ENCODE results near the gene SLC4A7. TPM values are rescaled to one million over a fixed set of nuclear protein-coding genes. Genes with fewer than 3 reads are reported as not detected.

Gene SLC4A7
- total and polyA plus RNA-seq, 10 of the 15 experiments (the other 5 are each of a cell fraction or from before 2014, with no cell fraction given) = 4.4 to 41.4 (median 18.3) TPM

GRCh38 chr3:27483117-27484014 lies 818 bp downstream of the SLC4A7 start (continued):
- TF ChIP-seq CBX3 (IDR thresholded peaks at IDR 0.05; ENCODE audit: borderline replicate concordance, low read depth) (no peak), EED (IDR thresholded peaks at IDR 0.05; ENCODE audit: low read depth) (0 out of 2 replicates have a peak, but pooled peaks have one; percentile 18), MTA2 (IDR thresholded peaks at IDR 0.05; ENCODE audit: low read depth) (peak; percentile 23; the same call in 1 of the 2 replicates), SPI1 (IDR thresholded peaks at IDR 0.05; ENCODE audit: borderline replicate concordance, insufficient read depth, low read depth, low read length) (no peak), RAD51 (IDR thresholded peaks at IDR 0.05) (no peak), CREB1 (IDR thresholded peaks at IDR 0.05; ENCODE audit: low read depth) (no peak), REST (IDR thresholded peaks at IDR 0.05; ENCODE audit: low read depth, low read length) (no peak), PBX3 (IDR thresholded peaks at IDR 0.05; ENCODE audit: insufficient replicate concordance, low read depth, low read length) (no peak), POU2F2 (IDR thresholded peaks at IDR 0.05; ENCODE audit: borderline replicate concordance, low read depth, low read length) (0 out of 3 replicates have a peak, but pooled peaks have one; percentile 32), SMC3 (IDR thresholded peaks at IDR 0.05; ENCODE audit: borderline replicate concordance, low read length) (no peak), HCFC1 (IDR thresholded peaks at IDR 0.05; ENCODE audit: low read length) (no peak), NKRF (conservative IDR thresholded peaks at IDR 0.05) (peak; percentile 60), RELB (IDR thresholded peaks at IDR 0.05; ENCODE audit: low read depth) (peak; percentile 39; the same call in 1 of the 2 replicates), NBN (IDR thresholded peaks at IDR 0.05) (peak; percentile 78; the same call in 1 of the 2 replicates), ZBED1 (IDR thresholded peaks at IDR 0.05; ENCODE audit: borderline replicate concordance) (no peak), POLR2A (IDR thresholded peaks at IDR 0.05; ENCODE audit: low read depth, low read length) (peak; percentile 48; the same call in 1 of the 2 replicates), TAF1 (IDR thresholded peaks at IDR 0.05; ENCODE audit: borderline replicate concordance, low read depth, low read length) (peak; percentile 18; the same call in 1 of the 2 replicates), BHLHE40 (IDR thresholded peaks at IDR 0.05; ENCODE audit: borderline replicate concordance in 1 of 2, low read depth in 2 of 2, low read length in 1 of 2) (peak in 1 of 2 experiments; percentile 14; a peak in 1 of 4 replicates), PML (IDR thresholded peaks at IDR 0.05; ENCODE audit: low read length) (no peak)

Measured in GM12878 (cell line).